HG02884 (cell line): Measurements from ENCODE around the gene C14orf93.
A peak's percentile ranks its signal among the peaks of the same experiment; 100 is the strongest.
"Not testable (repeated sequence)": the region's sequence is repeated elsewhere in the genome, so short reads cannot be mapped to it uniquely, and the experiment has no call there.

ENCODE experiments used
- ATAC-seq: cut with Tn5 transposase; IDR thresholded peaks from one replicate; pipeline ENCODE4 v1.9.1; 2021; ENCODE audit warnings: mild to moderate bottlenecking, moderate library complexity; ENCODE audit not compliant: unreplicated experiment

Gene C14orf93

GRCh38 chr14:23023022-23023794, 13.3 kb upstream of the C14orf93 start:
- no peak for ATAC-seq

- no peak for ATAC-seq
Measured at GRCh38 chr14:23021889-23022442, 12.0 kb upstream of the C14orf93 start.

- no peak for ATAC-seq
Measured at GRCh38 chr14:23021434-23021833, 11.5 kb upstream of the C14orf93 start.

GRCh38 chr14:23020143-23021128, 10.5 kb upstream of the C14orf93 start:
- no peak for ATAC-seq

GRCh38 chr14:23018107-23018506, 8.2 kb upstream of the C14orf93 start:
- no peak for ATAC-seq

GRCh38 chr14:23017091-23017490, 7.1 kb upstream of the C14orf93 start:
- no peak for ATAC-seq

- ATAC-seq = no peak
Measured at GRCh38 chr14:23015618-23016017, 5.7 kb upstream of the C14orf93 start.

- not testable (repeated sequence) for ATAC-seq
Measured at GRCh38 chr14:23013749-23014054, 3.8 kb upstream of the C14orf93 start.

- ATAC-seq = no peak
Measured at GRCh38 chr14:23013054-23013748, 3.3 kb upstream of the C14orf93 start.

- ATAC-seq = no peak
Measured at GRCh38 chr14:23009483-23009938, 432 bp downstream of the C14orf93 start.

- no peak for ATAC-seq
Measured at GRCh38 chr14:23008831-23009230, 1.1 kb downstream of the C14orf93 start.

- ATAC-seq = peak; percentile 96
Measured at GRCh38 chr14:23006544-23007419, 3.2 kb downstream of the C14orf93 start.

- ATAC-seq = no peak
Measured at GRCh38 chr14:23006188-23006534, 3.8 kb downstream of the C14orf93 start.

- no peak for ATAC-seq
Measured at GRCh38 chr14:23005451-23006187, 4.3 kb downstream of the C14orf93 start.

- not testable (repeated sequence) for ATAC-seq
Measured at GRCh38 chr14:23004274-23004673, 5.7 kb downstream of the C14orf93 start.

- no peak for ATAC-seq
Measured at GRCh38 chr14:23002592-23002991, 7.4 kb downstream of the C14orf93 start.

GRCh38 chr14:23000860-23001259, 9.1 kb downstream of the C14orf93 start:
- no peak for ATAC-seq

GRCh38 chr14:22998329-22999012, 11.5 kb downstream of the C14orf93 start:
- ATAC-seq = no peak
